ELF-1 (cell line): Measurements from ENCODE around the gene ANKS6.

Experiments
- DNase-seq: peaks from one replicate; pipeline ENCODE4 v3.0.0-alpha.2; 2016; ENCODE audit warnings: low read depth, low spot score

The ANKS6 gene

DNA sequence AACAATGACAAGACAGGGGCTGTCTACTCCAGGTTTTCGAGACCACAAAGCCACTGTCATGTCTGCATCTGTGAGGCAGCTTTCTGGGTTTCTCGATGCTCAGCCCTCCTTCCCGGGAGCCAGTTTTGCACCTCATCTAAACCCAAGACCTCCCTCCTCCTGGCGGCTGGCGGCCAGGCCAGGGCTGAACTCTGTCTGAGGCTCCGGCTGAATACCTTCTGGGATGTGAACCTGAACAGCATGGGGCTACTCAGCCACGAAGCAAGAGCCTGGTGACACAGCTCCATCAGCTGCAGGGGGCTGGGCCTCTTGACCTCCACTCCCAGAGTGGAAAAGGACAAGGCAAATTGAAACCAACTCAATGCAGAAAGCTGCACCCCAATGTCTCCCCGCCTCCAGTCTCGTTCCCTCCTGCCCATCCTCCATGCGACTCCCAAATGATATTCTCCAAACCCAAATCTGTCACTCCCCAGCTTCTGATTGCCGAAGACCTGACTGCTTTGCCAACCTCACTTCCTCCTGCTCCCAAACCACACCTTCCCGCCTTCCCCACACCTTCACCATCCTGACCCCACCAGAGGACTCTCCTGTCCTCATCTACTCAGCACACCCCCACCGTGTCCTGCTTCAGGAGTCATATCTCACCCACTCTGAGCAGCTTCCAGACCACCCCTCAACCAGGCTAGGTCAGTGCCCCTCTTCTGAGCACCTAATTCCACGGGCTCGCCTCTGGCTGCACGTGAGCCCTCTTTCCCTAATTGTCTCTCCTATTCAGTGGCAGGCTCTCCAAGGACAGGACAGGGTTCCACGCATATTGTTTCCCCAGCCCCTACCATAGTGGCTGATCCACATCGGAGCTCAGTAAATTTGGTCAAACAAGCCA, 4.5 kb downstream of the ANKS6 start:
- no peak for DNase-seq

DNA sequence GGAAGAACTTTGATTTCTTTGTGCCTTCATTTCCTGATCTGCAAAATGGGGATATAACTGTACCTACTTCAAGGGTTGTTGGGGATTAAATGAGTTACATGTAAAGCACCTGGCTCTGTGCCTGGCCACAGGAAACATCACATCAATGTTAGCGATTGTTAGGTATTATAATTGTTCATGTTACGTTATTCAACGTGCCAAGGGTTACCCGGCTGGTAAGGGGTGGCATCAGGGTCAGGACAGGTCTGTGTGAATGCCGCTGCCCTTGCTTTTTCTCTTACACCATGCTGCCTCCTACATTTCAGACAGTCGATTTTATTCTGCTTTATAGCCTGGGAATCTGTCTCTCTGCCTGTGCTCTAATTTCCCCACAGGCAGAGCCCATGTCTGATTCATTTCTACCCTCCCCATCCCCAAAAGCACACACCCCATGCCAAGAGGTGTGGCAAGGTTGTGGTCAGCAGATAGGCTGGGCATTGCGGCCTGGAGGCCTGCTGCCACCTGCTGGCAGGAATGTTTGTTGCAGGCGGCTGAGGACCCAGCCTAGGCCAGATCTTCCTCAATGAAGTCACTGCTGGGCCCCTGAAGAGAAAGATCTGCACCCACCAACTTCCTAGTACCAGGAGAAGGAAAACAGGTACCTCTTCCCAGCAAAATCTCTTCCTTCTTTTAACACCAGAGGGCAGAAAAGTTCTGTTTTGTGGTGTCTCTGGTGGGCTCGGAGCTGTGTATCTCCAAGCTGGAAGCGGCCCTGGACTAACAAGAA, 5.3 kb downstream of the ANKS6 start:
- peak; percentile 97 for DNase-seq

DNA sequence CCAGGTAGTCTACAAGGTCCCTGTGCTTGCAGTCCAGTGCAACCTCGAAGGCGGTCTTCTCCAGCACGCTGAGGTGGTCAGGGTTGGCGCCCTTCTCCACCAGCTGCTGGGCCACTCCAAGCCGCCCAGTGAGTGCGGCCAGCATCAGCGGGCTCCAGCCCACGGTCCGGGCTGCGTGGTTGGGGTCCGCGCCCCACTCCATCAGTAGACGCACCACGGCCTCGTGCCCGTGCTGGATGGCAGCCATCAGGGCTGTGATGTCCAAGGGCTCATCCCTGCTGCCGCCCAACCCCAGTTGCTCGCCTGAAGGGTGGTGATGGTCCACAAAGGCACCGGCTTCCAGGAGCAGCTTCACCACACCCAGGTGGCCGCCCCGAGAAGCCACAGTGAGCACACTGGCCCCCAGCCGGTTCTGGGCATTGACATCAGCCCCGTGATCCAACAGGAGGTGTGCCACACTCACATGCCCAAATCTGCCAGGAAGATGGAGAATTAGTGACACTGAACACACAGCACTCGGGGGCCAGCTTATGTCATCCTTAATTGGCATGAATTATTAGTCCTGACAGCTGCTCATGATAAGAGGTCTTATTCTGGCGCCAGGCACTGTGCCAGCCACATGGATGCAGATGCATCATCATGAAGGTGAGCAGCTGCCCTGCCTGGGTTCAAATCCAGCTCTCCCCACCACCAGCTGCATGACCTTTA, 6.1 kb downstream of the ANKS6 start:
- DNase-seq = no peak

DNA sequence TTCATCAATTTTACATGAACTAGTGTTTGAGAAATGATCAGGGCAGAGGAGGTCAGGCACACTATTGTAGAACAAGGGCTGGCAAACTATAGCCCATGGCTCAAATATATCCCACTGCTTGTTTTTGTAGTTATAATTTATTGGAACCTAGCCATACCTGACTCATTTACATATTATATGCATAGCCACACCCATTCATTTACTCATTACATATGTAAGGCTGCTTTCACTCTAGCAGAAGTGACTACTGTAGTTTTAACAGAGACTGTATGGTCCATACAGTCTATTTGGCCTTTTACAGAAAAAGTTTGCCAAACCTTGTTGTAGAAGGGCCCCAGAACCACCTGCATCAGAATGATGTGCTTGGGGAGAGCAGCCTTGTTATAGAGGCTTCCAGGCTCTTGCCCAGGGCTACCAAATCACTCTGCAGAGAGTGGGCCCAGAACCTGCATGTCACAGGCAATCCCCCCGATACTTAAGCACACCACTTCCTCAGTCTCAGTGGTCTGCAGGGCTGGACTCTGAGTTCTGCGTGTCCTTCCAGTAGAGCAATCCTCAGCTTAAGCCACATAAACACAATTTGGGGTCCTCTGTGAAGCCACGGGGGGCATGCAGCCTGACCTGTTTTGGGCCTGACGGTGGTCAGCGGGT, 6.7 kb downstream of the ANKS6 start:
- DNase-seq = no peak

DNA sequence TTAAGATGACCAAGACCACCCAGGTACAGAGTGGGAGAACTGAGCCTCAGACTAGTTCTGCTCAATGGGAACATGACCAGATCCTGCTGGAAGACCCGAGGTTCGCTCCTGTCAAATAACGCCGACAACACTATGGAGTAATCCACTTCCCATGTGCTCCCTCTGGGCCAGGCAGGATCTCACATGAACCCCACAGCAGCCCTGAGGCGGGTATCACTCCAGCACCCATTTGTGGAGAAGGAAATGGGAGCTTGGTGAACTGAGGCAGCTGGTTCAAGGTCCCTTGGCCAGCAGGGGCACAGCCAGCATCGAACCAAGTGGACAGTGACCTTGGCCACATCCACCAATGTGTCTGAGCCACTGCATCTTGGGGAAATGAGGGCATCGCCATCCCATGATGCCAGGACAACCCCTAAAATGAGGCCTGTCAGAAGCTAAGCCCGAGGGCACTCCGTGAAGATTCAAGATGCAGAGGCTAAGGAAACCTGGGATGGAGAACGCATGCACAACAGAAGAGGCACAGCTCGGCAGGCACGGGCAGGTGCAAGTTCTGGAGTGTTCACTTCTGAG, 8.5 kb downstream of the ANKS6 start:
- no peak for DNase-seq

DNA sequence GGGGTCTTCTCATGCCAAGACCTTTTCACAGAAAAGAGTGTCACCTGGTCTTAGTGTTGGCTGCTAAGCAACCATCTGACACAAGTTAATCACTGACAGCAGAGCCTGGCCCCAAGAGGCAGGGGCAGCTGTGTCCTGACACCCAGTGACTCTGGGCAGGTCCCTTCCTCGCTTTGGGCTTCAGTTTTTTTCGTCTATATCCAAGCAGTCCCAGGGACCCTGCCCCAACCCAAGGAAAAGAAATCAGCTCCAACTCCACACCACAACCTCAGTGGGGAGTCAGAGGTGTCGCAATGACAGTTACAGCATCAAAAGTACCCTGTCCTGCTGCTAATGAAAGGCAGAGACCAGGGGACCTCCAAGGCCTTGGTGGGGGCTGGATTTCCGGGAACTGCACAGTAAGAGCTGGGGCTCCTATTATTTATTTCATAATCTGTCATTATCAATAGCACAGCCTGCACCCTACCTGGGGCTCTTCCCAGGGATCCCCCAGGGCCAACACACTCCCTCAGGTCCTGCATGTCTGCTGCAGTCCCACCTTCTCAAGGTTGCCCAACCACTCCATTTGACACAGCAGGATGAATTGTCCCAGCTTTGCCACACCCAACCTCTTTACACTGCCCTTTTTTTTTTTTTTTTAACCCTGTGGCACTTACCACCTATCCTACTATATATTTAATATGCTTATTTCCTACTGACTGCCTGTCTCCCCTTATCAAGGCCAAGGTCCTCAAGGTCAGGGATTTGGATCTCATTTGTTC, 9.4 kb downstream of the ANKS6 start:
- DNase-seq = no peak

DNA sequence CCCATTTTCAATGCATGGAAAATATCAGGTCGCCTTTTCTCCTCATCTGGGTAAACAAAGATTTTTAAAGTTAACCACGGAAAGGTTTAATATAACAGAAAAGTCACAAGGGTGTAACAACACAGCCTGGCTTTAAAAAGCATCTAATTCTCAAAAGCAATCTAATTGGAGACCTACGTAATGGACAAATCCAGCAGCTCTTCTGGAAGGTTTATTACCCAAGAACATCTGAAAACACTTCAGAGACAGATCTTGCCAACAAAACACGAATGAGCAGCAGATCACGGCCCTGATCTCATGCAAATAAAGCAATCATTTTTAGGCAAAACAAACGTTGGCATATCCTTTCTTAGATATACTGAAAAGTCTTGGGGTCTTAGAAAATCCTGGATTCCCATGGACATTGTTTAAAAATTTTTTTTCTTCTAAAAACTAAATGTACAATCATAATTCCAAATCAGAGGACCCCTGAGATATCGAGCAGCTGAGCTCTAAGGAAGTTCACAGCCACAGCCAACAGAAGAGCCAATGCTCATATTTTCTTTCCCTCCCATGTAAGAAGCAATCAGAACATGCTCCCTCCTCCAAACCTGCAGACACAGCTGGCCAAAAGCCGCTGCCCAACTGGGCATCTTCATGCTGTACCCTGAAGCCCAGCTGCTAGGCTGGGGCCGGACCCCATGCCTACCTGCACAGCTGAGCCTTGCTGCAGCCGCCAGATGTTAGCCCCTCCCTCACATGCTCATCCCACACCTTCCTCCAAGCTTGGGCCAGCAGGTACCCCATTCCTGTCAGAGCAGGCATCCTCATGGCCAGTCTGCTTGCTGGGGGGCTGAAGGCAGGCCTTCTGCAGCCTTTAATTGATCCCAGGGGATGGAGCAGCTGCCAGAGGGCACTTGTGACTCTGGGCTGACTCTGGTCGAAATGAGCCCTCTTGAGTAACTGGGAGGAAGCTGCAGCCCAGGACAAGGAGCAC, 11.2 kb downstream of the ANKS6 start:
- no peak for DNase-seq

DNA sequence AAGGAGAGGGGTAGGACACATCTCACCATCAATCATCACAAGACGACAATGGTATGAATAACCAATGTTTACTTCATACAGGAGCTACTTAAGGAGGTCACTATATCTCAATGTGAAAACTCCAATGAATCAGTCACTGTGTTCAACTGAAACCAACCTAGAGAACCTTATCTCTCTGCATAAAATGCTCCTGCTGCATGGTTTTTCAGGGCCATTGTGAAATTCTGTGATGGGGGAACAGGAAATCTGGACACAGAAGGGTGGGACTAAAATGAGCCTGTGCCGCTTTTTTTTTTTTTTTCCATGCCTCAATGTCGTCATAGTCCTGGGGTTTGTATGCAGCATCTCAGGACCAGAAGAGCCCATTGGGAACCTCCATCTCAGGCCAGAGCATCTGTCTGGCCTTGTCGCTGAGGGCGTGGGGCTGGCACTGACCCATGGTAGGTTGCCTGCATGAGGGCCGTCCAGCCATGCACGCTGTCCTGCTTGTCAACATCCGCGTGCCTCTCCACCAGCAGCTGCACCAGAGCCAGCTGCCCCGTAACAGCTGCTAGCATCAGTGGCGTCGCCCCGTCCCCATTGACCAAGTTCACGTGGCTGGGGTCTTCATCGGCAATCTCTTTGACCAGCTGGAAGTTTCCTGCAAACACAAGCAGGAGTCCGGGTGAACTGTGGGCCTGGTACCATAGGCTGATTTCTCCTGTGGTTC, 12.7 kb downstream of the ANKS6 start:
- no peak for DNase-seq

DNA sequence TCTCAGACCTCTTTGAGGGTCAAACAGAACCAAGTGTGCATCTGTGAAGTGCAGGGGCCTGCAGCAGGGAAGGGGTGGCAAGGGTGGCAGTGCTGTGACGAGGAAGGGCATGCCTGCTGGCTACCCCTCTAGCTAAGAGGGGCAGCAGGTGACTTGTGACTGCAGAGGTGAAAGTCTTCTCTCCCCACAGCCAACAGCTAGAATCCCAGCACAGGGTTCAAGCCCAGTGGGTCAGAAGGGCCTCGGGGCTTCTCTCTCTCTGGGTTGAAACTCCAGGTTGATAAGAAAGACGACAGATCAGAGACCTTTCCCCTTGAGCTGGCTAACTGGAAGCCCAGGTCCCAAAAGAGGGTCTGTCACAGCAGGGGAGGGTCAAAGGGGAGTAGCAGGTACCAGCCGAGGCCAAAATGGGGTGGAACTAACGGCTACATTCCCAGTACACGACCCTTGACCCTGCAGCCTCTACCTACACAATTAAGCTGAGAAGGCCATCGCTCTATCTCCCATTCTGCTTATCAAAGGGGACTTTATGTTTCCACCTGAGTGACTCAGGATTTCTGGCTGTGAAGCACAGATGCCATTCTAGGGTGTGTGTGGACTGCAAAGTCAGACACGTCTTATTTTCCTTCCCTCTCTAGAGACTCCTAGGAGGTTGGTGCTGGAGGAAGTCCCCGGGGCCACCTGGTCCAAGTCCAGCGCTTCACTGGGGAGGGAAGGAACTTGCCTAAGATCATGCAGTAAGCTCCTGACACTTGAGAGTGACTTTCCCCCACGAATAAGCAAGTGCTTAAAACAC, 14.6 kb downstream of the ANKS6 start:
- DNase-seq = no peak

DNA sequence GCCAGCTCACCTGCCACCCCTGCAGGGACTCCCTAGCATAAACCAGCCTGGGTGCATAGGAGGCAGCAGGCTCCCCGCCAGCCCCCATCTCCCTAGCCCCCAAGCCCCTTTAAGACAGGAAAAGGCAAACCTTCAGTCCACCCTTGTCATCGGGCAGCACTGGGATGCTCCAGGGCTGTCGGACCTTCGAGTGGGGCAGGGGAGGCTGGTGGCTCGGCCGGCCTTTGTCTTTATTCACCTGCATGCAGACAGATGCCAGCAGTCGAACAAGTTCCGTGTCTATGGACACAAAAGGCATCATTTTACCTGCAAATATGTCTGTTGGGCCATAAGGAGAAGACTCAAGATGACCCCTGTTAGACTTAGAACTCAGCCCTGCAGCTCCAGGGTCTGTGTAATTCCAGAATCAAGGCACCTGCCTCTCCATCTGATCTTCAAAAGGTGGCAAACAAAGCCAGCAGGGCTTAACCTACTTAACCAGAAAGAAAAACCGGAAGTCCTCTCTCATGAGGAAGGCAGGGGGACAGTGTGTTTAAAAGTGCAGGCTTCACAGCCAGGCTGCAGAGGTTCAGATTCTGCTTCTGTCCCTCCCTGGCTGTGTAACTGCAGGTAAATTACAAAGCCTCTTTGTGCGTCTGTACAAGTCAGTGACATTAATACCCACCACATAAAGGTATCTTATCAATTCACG, 16.2 kb downstream of the ANKS6 start:
- no peak for DNase-seq

DNA sequence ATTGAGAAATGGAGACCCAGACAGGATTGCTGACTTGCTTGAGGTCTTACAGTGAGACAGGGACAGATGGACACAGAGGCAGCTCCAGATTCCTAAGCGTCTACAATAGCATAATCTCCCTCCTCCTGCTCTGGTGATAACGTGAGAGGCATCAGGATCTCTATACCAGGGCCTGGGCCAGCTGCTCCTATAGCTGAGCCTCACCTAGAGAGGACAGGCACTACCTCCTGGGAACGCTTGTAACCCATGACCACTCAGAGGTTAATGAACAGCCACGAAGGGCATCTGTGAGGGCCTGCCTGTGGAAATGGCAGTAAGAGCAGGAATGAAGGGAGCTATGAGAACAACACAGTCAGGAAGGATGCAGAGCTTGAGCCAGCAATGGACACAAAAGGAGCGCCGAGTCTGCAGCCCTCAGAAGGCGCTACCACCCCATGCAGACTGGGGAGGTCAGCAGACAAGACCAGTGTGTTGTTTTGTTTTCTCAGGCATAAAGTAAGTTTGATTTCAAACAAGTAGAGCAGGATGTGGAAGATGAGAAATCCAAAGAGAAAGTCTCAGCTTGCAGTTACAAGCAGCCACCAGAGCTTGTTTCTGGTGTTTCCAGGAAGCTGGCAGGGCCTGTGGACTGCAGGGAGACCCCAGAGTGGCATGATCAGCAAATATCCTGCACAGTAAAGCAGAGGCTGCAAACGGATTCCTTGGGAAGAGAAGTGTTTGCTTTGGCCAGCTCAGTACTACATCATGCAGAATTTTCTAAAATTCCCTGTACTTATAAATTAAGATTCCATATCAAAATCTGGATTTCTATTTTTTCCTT, 17.4 kb downstream of the ANKS6 start:
- DNase-seq = no peak

DNA sequence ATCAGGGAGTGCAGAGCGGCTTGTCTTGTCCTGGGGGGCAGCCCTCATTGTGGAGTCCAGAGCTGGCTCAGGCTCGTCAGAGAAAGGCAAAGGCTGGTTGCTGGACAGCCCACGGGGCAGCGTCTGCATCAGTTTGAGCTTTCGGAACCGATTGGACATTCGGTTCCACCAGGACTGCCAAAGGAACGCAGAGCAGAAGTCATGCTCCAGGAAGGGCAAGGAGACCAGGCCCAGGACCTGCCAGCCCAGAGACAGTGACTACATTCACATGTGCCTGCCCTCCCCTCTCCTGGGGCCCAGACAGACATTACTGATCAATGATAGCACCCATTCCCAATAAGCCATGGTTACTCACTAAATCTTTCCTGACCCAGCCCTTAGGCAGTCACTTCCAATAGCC, 18.1 kb downstream of the ANKS6 start:
- DNase-seq = no peak

DNA sequence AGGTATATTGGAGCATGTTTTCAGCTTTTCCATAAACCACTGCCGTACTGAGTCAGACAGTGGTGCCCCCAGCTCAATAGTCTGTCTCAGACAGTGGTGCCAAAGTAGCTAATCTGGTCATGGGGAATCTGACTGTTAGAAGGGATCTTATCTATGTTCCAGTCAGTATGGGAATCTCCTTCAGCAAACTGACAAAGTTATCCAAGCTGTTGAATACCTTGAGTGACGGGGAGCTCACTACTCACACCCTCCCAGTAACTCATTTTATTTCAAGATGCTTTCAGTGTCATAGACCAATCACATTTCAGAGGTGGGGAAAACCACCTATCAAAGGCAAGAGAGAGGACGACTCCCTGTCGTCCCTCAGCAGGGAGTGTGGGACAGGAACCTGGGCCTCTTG, 18.7 kb downstream of the ANKS6 start:
- no peak for DNase-seq

DNA sequence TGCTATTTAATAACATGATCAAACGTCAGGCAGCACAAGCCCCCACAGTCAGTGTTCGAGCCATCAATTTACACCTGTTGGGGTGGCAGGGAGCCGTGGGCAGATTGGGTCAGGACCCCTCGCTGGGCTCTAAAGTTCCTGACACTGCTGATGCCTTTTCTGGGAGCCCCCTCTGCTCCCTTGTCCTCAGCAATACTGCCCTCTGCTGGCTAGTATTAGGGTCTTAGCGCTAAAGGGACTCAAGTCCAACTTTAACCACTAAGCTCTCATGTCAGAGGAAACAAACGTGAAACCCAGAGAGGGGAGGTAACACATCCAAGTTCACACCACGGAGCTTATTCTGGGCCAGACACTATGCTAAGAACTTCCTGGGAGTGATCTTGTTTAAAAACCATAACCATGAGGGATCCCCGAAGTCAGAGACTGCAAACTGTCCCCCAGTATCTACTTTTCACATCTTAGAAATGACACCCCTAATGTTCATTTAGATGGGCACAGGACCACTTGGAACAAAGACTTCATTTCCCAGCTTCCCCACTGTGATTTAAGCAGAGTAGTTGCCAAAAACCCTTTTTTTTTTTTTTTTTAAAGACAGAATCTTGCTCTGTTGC, 20.4 kb downstream of the ANKS6 start:
- peak; percentile 74 for DNase-seq

DNA sequence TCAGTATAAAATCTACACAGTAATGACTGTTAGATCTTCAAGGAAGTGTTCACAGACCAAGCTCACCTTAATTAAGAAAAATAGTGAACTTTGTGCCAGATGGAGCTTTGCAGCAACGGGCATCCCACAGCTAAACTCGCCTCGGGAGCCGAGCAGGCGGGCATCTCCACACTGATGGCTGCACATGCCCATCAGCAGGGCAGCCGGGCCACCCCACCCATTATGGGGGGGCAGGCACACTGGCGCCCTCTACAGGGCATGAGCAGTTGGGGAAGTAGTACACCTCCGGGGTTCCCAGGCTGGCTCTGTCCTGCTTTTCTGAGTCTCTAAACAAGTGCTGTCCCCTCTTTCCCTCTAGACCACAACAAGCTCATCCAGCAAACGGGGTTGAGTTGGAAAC, 21.6 kb downstream of the ANKS6 start:
- no peak for DNase-seq

DNA sequence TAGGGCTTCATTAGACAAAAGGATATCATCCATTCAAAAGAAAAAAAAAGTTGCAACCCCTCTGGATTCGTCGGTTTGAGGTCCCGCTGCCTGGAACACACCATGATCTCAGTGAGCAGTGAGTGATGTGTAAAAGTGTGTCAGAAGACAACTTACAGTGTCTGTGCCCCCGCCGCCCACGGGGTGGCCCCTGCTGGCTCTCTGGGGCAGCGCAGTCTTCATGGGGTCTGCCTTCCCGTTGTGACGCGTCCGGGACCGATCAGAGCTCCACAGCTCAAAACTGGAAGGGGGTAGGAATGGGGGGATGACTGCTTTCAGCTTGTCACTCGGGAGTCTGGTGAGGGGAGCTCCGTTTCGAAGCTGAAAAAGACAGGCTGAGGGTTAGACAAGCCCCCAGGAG, 22.6 kb downstream of the ANKS6 start:
- DNase-seq = no peak
